A549 (cell line): ENCODE measurements around the gene BEND7. TPM values are rescaled to one million over a fixed set of nuclear protein-coding genes. Genes with fewer than 3 reads are reported as not detected.

Experiments used
- ATAC-seq, 2 experiments: fragments of 200-7000 bp in 1 of 2; fragments of >200 bp in 1 of 2; cut with Nextera tagmentation in 1 of 2; cut with Tn5 transposase in 1 of 2; 3 replicates each; pipeline versions ENCODE4 v1.8.0 to v1.9.1; 2018 to 2020; ENCODE audit warnings: mild to moderate bottlenecking in 1 of 2, moderate library complexity in 1 of 2
- CTCF ChIA-PET: fragments of 300-600 bp; sonication (Branson Sonifier 250); formaldehyde crosslinking; extraction: SDS; loops from one replicate; lab custom pipeline; 2021; ENCODE audit warnings: antibody characterized with exemption, inconsistent platforms; lab: Yijun Ruan, JAX
- POLR2A ChIA-PET: fragments of 350-600 bp; formaldehyde crosslinking; extraction: SDS; loops from one replicate; lab custom pipeline; 2021; ENCODE audit warnings: antibody characterized with exemption, inconsistent platforms; lab: Yijun Ruan, JAX
- DNase-seq, 2 experiments: peaks; one replicate each; pipeline versions ENCODE4 v3.0.0 to v3.0.0-alpha.2; 2011 to 2016; ENCODE audit warnings: low read depth in 1 of 2, low spot score in 1 of 2
- FAIRE-seq: peaks from 2 replicates; lab custom pipeline; 2011; peaks lifted over from hg19 to GRCh38; lab: Jason Lieb, UNC
- H3K27ac ChIP-seq, 2 experiments: fragments of >200 bp; sonication (Bioruptor Twin); formaldehyde crosslinking; 3 replicates each; pipeline ENCODE4 v1.5.1; 2016 to 2017
- H3K4me1 ChIP-seq: fragments of >200 bp; sonication (Bioruptor Twin); formaldehyde crosslinking; 3 replicates; pipeline ENCODE4 v1.6.1; 2016
- H3K4me2 ChIP-seq: fragments of >200 bp; sonication (Bioruptor Twin); formaldehyde crosslinking; 3 replicates; pipeline ENCODE4 v1.6.1; 2016
- H3K4me3 ChIP-seq: fragments of >200 bp; sonication (Bioruptor Twin); formaldehyde crosslinking; 3 replicates; pipeline ENCODE4 v1.5.1; 2016
- H3K9me3 ChIP-seq: fragments of >200 bp; sonication (Bioruptor Twin); formaldehyde crosslinking; 3 replicates; pipeline ENCODE4 v1.6.1; 2016
- BCL3 ChIP-seq: fragments of >200 bp; sonication (Bioruptor Twin); formaldehyde crosslinking; IDR thresholded peaks from 3 replicates; pipeline ENCODE4 v1.6.1; 2016
- CBX2 ChIP-seq: fragments of 200-600 bp; sonication (generic); IDR thresholded peaks from 2 replicates; pipeline ENCODE4 v1.6.1; 2016; ENCODE audit warnings: low read depth, mild to moderate bottlenecking, borderline replicate concordance
- CBX8 ChIP-seq: fragments of 200-600 bp; sonication (generic); IDR thresholded peaks from 2 replicates; pipeline ENCODE4 v1.6.1; 2016
- ELK1 ChIP-seq: fragments of 150-350 bp; IDR thresholded peaks from 2 replicates; pipeline ENCODE4 v1.6.1; 2014; ENCODE audit warnings: low read depth, mild to moderate bottlenecking, low read length
- ESRRA ChIP-seq: fragments of 150-350 bp; IDR thresholded peaks from 2 replicates; pipeline ENCODE4 v1.6.1; 2014; ENCODE audit warnings: mild to moderate bottlenecking, low read length, borderline replicate concordance
- FOXS1 ChIP-seq: fragments of 250-450 bp; sonication (Bioruptor Pico); IDR thresholded peaks from 2 replicates; pipeline ENCODE4 v1.5.0; 2020; ENCODE audit warnings: mild to moderate bottlenecking, moderate library complexity
- HES2 ChIP-seq: fragments of >200 bp; sonication (Bioruptor Twin); formaldehyde crosslinking; IDR thresholded peaks from 2 replicates; pipeline ENCODE4 v1.6.1; 2016
- HOXB5 ChIP-seq: fragments of 250-450 bp; sonication (Bioruptor Pico); IDR thresholded peaks from 2 replicates; pipeline ENCODE4 v1.5.0; 2020; ENCODE audit warnings: mild to moderate bottlenecking, moderate library complexity
- JUN ChIP-seq, 2 experiments: fragments of >200 bp; sonication (Bioruptor Twin); formaldehyde crosslinking; IDR thresholded peaks; 2 replicates in 1 of 2; 3 replicates in 1 of 2; pipeline ENCODE4 v1.6.1; 2016 to 2017
- MAZ ChIP-seq: fragments of 150-350 bp; IDR thresholded peaks from 2 replicates; pipeline ENCODE4 v1.6.1; 2014; ENCODE audit warnings: antibody characterized with exemption, low read depth, low read length, borderline replicate concordance
- PHF8 ChIP-seq: fragments of 200-600 bp; sonication (generic); IDR thresholded peaks from 2 replicates; pipeline ENCODE4 v1.6.1; 2016; ENCODE audit warnings: low read depth, mild to moderate bottlenecking, antibody characterized with exemption, moderate library complexity, borderline replicate concordance
- RFX5 ChIP-seq: fragments of 450-650 bp; IDR thresholded peaks from 2 replicates; pipeline ENCODE4 v1.7.1; 2014; ENCODE audit warnings: antibody characterized with exemption, mild to moderate bottlenecking, moderate library complexity
- SMC3 ChIP-seq: fragments of >200 bp; sonication (Bioruptor Twin); formaldehyde crosslinking; IDR thresholded peaks from 3 replicates; pipeline ENCODE4 v1.6.1; 2018; ENCODE audit warnings: inconsistent platforms
- TFCP2L1 ChIP-seq: fragments of 250-450 bp; sonication (Bioruptor Pico); IDR thresholded peaks from 2 replicates; pipeline ENCODE4 v1.5.0; 2021; ENCODE audit warnings: mild to moderate bottlenecking
- ZC3H11A ChIP-seq: fragments of 450-650 bp; IDR thresholded peaks from 2 replicates; pipeline ENCODE4 v1.6.1; 2014; ENCODE audit warnings: antibody characterized with exemption, mild to moderate bottlenecking
- ZNF302 ChIP-seq: fragments of 250-450 bp; sonication (Bioruptor Pico); IDR thresholded peaks from 2 replicates; pipeline ENCODE4 v1.9.0; 2021; ENCODE audit warnings: inconsistent platforms, mild to moderate bottlenecking, moderate library complexity
- WGBS: methylation state at CpG from one replicate; pipeline ENCODE4 v1.1.6; 2017; ENCODE audit errors: missing lambda C conversion rate; 5-methylcytosine and 5-hydroxymethylcytosine counted together
- polyA plus RNA-seq, 4 experiments: library from polyadenylated mRNA; depleted of rRNA in 3 of 4; stranded (reverse); fragments of >200 nt; fragmentation: RNase III in 1 of 4; extraction: RNeasy Plus Mini Kit Qiagen cat#74134 plus additional on column Dnase treatment in 1 of 4; gene quantifications; 2 replicates in 3 of 4; 3 replicates in 1 of 4; pipeline ENCODE4 v1.2.3, GENCODE V29; 2011 to 2017
- TF ChIP-seq, protein P1 (sequence below): IDR thresholded peaks from 2 replicates; pipeline ENCODE4 v1.6.1; 2012
- TF ChIP-seq, protein P2 (sequence below): IDR thresholded peaks from 2 replicates; pipeline ENCODE4 v1.6.1; 2012; ENCODE audit warnings: low read depth, borderline replicate concordance
- TF ChIP-seq, protein P3 (sequence below): fragments of >200 bp; sonication (Bioruptor Twin); formaldehyde crosslinking; IDR thresholded peaks from 3 replicates; pipeline ENCODE4 v1.5.1; 2016

The BEND7 gene
- polyA plus RNA-seq, 2 of the 4 experiments (the other 2 are of a cell fraction): 7.9 to 12.2 TPM

GRCh38 chr10:13567030-13567429, 38.2 kb upstream of the BEND7 start:
- ChIA-PET POLR2A (no interaction called here), CTCF (no interaction called here)
- no peak overlapping the region for H3K4me2 ChIP-seq
- TF ChIP-seq MAZ (no peak), FOXS1 (CRISPR knock-in tag) (no peak), TFCP2L1 (CRISPR knock-in tag) (no peak), ESRRA (no peak), CBX8 (no peak), BCL3 (no peak), ZNF302 (CRISPR knock-in tag) (no peak)
- TF ChIP-seq, protein P1, sequence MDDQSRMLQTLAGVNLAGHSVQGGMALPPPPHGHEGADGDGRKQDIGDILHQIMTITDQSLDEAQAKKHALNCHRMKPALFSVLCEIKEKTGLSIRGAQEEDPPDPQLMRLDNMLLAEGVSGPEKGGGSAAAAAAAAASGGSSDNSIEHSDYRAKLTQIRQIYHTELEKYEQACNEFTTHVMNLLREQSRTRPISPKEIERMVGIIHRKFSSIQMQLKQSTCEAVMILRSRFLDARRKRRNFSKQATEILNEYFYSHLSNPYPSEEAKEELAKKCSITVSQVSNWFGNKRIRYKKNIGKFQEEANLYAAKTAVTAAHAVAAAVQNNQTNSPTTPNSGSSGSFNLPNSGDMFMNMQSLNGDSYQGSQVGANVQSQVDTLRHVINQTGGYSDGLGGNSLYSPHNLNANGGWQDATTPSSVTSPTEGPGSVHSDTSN: no peak
- TF ChIP-seq, protein P2, sequence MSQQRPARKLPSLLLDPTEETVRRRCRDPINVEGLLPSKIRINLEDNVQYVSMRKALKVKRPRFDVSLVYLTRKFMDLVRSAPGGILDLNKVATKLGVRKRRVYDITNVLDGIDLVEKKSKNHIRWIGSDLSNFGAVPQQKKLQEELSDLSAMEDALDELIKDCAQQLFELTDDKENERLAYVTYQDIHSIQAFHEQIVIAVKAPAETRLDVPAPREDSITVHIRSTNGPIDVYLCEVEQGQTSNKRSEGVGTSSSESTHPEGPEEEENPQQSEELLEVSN: no peak
- H3K4me3 ChIP-seq: no peak overlapping the region
- FAIRE-seq (no peak), ATAC-seq (no peak), DNase-seq (no peak)
- H3K27ac ChIP-seq: no peak overlapping the region
- H3K4me1 ChIP-seq: no peaks in the 10 kb centered on the region
- 47% methylated on average over 1 of the region's 1 CpG for WGBS
- H3K9me3 ChIP-seq: peaks cover 6% of the 10 kb centered on the region; the same call in 1 of the 3 replicates

DNA sequence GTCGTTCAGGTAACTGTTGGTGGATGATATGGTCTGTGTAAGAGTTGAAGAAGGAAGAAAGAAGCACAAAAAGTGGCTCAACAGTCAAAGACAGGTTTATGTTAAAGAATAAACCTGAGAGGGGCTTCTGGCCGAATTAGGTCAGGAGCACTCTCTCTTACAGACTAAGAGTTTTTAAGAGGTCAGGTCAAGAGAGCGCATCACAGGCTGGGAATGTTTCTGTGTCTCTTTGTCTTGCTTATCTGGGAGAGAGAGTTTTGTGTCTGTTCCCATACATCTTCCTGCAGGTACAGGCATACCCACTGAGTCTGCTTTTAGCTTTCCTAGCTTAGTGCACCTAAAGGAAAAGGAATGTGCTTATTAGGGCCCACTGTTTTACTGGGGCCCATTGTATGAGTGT, 35.8 kb upstream of the BEND7 start:
- WGBS: 49% methylated on average over 3 of the region's 3 CpGs
- FAIRE-seq (no peak), ATAC-seq (no peak)

More for the DNA sequence above, 35.8 kb upstream of the BEND7 start:
- Histone ChIP-seq H3K27ac (no peak overlapping the region), H3K4me2 (no peak overlapping the region), H3K9me3 (peaks cover 6% of the 10 kb centered on the region; the same call in 1 of the 3 replicates), H3K4me3 (no peak overlapping the region), H3K4me1 (no peaks in the 10 kb centered on the region)
- TF ChIP-seq, protein P1: no peak
- no peak for TF ChIP-seq RFX5
- no peak for TF ChIP-seq ELK1
- TF ChIP-seq, protein P3, sequence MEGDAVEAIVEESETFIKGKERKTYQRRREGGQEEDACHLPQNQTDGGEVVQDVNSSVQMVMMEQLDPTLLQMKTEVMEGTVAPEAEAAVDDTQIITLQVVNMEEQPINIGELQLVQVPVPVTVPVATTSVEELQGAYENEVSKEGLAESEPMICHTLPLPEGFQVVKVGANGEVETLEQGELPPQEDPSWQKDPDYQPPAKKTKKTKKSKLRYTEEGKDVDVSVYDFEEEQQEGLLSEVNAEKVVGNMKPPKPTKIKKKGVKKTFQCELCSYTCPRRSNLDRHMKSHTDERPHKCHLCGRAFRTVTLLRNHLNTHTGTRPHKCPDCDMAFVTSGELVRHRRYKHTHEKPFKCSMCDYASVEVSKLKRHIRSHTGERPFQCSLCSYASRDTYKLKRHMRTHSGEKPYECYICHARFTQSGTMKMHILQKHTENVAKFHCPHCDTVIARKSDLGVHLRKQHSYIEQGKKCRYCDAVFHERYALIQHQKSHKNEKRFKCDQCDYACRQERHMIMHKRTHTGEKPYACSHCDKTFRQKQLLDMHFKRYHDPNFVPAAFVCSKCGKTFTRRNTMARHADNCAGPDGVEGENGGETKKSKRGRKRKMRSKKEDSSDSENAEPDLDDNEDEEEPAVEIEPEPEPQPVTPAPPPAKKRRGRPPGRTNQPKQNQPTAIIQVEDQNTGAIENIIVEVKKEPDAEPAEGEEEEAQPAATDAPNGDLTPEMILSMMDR: no peak
- no peak for TF ChIP-seq ZC3H11A
- no peak for TF ChIP-seq HOXB5 (CRISPR knock-in tag)
- TF ChIP-seq SMC3: no peak
- TF ChIP-seq HES2: no peak
- no peak for TF ChIP-seq CBX2
- no peak for TF ChIP-seq JUN (IDR thresholded peaks at IDR 0.05)
- no peak for TF ChIP-seq PHF8
- ChIA-PET CTCF (interaction anchor here (1.3 kb wide), 1 partner anchor 28 kb away, joined by 3 read pairs; no protein-coding TSS in a partner anchor), POLR2A (no interaction called here)
- no peak for DNase-seq
